AG20443 (cell line): Measurements from ENCODE around the gene ASPG.

Source experiments
- DNase-seq: peaks from one replicate; pipeline ENCODE4 v3.0.0; 2012; ENCODE audit warnings: low spot score, mixed read lengths

Gene ASPG

DNA sequence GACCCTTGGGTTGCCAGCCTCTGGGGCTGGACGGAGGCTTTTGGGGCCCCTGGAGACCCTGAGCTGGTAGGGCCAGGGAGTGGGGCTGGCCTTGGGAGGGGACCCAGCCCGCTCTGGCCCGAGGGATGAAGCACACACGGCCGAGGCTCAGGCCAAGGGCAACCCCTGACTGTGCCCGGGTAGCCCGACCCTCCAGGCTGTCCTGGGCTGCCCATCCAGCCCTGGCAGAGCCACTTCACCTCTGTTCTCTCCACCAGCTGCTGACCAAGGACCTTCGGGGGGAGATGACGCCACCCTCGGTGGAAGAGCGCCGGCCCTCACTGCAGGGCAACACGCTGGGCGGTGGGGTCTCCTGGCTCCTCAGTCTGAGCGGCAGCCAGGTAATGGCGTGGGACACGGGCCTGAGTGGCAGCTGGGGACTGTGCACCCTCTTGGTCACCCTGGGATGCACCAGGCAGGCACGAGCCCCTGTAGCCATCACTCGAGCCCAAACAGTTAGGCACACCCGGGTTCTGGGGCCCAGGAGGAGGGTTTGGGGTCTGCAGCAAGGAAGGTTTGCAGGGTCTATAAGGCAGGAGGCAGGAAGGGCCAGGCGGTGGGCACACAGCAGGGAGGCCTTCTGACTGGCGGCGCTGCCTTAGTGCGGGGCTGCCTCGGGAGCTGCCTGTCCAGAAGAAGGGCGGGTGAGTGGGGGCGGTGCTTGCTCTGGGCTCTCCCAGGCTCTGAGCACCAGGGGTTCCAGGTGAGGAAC, 19.7 kb downstream of the ASPG start:
- no peak for DNase-seq

DNA sequence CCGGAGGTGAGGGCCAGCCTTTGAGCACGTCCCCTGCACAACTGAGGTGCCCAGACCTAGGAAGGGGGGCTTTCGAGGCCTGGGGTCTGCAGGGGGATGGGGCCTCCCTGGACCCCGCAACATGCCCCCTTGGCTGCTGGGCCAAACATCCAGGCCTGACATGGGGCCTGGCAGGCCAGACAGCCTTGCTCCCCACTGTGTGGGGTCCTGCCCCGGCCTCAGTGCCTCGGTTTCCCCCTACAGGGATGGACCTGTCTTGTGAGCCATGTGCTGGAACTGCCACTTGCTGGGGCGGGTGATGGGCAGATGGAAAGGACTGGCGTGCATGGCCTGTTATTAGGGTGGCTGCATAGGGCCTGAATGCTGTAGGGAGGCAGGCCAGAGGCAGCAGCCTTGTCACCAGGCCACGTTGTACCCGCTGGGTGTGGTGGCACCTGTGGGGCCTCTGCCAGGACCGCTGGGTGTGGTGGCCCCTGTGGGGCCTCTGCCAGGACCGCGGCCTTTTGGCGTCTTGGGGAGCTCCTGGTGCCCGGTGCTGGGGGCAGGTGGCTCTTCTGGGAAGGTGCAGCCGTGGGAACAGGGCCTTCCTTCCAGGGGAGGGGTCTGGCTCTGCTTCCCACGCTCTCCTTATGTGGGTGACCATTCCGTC, 20.4 kb downstream of the ASPG start:
- no peak for DNase-seq

DNA sequence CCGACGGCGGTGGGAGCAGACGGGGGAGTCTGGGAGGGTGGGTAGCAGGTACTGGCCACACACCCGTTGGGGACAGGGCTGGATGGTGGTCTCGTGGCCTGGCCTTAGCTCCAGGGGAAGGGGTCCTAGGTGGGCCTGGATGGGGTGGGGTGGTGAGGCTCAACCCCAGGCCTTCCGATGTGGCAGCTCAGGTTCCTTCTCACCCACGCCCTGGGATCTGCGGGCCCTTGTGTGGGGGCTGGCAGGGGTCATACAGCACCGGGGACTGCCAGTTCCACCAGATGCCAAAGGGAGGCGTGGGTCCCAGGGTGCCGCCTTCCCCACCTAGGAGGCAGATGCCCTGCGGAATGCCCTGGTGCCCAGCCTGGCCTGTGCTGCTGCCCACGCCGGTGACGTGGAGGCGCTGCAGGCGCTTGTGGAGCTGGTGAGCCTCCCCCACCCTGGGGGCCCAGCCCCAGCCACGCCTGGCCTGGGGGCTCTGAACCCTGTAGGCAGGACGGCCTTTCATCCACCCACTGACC, 21.0 kb downstream of the ASPG start:
- DNase-seq = no peak

DNA sequence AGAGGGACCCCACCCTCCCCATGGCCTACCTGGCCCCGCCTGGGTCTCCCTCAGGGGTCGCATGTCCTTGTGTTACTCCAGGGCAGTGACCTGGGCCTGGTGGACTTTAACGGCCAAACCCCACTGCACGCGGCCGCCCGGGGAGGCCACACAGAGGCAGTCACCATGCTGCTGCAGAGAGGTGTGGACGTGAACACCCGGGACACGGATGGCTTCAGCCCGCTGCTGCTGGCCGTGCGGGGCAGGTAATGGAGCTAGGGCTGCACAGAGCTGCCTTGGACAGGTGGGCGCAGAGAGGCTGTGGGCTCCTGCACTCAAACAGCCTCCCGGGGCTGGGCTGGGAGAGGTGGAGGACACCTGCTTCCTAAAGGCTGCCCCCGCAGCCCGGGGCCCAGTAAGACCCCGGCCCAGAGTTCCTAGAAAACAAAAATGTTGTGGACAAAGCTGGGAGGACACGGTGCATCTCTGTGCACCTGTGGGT, 21.6 kb downstream of the ASPG start:
- no peak for DNase-seq

DNA sequence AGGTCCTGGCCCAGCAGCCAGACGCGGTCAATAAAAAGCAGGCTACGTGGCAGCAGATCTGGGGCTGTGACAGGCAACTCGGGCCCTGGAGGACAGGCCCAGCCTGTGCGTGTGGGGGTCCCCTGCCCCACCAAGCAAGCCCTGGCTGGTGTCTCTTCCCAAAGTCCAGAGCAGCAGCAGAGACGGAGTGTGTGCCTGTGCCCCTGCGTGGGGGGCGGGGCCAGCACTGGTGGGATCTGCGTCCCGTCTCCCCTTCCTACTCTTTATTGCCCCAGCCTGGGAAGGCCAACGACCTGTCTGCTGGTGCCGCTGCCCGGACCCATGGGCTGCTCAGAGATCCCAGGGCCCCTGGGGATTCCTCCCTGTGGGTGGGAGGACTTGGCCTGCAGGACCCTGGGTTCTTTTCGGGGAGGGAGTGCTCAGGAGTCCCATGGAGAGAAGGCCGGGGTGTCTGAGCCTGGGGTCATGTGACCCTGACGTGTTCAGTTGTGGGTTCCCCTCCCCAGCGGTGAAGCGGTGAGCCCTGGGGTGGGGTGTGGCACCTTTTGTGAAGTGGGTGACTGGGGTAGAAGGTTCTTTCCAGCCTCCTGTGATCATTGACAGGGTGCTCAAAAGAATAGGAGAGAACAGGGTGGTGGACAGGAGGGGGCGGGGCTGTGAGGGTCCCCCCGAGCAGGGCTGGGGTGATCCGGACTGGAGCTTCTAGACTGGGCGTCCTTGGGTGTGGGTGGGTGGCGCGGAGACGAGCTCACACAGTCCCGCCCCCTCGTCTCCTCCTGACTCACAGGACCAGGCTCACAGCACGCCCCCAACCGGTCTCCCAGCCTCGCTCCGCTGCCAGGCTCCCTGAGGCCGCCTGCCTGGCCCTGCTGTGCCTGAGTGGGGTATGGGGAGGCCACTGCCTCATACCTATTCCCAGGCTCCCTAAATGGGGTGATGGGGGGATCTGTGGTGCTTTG, 22.4 kb downstream of the ASPG start:
- DNase-seq = no peak

DNA sequence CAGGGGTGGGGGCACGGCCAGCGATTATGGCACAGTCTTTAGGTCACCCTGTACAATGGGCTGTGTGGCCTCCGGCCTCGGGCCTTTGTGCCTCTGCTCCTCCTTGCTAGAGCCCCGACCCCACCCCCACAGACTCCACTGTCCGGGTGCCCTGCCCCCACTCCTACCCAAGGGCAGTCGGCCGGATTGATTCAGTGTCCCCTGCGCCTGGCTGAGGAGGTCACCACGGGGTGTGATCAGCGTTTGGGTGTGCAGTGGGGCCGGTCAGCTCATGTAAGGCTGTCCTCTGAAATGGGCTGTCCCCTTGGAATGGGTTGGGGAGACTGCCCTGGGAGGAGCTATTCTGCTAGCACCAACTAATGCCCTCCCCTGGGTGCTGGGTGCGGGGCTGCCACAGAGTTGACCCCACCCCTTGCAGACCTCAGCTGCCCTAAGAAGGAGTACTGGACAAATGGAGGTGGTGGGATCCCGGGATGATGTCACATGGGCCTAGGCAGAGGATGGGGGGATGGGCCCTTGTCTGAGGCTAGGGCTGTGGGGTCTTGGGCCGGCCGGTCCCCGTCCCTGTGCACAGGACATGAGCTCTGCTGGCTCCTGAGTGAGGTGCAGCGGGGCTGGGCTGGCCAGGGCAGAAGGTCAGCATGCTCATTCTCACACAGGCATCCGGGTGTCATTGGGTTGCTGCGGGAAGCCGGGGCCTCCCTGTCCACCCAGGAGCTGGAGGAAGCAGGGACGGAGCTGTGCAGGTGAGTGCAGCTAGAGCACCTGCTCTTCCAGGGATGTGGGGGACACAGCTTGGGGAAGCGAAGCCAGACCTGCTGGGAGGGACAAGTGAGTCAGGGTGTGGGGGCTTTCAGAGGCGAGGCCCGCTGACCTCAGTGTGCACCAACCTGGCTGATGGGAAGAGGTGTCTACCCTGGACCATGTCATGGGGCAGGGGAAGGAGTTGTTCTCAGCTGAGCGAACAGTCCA, 23.4 kb downstream of the ASPG start:
- DNase-seq = no peak

DNA sequence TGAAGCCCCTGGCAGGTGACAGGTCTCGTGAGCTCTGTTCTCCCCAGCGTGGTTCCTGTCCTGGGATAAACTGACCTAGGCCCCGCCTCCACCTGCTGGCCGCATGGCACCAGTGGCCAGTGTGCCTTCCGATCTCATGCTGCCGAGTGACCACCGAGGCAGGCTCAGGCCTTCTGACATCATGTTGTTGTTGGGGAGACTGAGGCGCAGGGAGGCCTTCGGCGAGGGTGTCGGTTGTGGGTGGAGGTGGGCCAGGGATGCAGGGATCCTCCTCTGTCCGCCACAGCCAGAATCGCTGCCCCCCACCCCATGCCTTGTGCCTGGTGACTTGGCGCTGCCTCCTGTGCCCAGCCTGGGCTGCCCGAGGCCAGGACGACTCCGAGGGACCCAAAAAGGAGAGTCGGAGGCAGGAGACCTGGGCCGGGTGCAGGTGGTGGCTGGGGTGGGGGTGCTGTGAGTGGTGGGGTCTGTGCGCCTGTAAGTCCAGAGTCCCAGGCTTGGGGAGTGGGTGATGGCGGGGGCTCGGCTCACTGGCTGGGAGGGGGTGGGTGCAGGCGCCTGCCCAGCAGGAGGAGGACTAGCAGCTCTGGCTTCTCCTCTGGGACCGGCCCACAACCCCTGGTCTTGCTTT, 24.3 kb downstream of the ASPG start:
- no peak for DNase-seq

DNA sequence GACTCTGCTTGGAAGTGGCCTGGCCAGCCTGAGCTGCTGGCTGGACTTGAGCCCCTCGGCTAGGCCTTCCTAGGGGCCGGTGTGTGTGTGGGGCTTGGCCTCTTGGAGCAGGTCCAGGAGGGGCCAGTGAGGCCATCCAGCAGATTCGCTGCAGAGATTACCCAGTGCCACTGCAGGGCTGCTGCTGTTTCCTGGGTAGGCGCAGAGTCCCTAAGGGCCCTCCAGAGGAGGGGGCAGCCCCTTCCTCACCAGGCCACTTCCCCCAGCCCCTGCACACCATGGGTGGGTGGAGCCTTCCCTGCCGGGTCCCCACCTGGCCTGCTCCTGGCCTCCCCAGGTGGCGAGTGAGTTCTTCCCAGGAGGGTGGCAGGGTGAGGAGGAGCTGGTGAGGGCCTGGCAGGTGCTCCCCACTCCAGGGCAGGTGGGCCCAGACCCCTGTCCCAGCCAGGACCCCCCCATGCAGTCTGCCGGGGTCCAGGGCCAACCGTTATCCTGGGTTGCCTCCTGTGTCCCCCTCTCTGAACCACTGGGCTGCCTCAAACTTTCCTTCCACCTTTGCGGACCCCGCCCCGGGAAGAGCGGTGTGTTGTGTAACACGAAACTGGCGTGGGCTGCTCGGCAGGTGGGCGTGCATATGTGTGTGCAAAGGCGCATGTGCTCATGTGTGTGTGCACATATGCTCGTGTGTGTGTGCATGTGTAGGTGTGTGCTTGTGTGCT, 25.1 kb downstream of the ASPG start:
- DNase-seq = no peak

DNA sequence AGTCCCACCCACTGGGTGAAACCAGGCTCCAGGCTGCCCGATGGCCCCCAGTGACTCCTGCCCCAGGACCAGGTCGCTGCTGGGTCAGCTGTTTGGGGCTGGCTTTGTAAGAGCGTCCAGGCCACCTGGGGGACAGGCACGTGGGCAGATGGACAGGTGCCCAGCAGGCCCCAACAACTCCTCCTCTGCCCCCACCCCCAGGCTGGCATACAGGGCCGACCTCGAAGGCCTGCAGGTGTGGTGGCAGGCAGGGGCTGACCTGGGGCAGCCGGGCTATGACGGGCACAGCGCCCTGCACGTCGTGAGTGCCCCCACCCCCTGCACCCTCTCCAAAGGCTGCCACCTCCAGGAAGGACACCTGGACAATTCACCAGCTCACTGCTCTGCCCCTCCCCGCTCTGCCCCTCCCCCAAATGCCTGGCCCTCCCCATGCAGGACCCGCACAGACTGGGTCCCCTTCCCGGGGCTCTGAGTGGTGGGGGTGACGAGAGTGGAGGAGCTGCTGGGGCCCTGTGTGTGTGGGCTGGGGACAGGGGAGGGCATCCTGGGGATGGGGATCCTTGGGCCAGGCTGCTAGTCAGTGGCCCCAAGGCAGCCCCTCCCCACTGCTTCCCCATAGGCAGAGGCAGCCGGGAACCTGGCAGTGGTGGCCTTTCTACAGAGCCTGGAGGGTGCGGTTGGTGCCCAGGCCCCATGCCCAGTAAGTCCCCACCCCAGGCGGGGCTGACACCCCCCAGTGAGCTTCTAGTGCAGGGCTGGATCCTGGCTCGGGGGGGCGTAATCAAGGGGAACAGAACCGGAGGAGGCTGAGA, 26.0 kb downstream of the ASPG start:
- DNase-seq = no peak

DNA sequence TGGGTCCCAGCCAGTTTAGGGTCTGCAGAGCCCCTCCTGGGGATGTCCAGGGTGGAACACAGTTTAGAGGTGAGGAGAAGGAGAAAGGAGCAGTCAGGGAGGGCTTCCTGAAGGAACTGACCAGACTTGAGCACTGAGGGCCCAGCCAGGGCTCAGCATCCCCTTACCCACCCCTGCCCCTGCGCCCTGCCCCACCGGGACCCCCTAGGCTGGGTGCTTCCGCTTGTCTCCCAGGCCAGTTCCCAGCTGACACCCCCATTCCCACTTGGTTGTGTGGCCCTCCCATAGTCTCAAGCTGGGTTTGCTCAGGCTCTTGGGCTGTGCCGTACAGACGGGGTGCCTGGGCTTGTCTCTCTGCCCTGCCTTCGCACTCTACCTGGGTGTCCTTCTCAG, 26.6 kb downstream of the ASPG start:
- DNase-seq = no peak

DNA sequence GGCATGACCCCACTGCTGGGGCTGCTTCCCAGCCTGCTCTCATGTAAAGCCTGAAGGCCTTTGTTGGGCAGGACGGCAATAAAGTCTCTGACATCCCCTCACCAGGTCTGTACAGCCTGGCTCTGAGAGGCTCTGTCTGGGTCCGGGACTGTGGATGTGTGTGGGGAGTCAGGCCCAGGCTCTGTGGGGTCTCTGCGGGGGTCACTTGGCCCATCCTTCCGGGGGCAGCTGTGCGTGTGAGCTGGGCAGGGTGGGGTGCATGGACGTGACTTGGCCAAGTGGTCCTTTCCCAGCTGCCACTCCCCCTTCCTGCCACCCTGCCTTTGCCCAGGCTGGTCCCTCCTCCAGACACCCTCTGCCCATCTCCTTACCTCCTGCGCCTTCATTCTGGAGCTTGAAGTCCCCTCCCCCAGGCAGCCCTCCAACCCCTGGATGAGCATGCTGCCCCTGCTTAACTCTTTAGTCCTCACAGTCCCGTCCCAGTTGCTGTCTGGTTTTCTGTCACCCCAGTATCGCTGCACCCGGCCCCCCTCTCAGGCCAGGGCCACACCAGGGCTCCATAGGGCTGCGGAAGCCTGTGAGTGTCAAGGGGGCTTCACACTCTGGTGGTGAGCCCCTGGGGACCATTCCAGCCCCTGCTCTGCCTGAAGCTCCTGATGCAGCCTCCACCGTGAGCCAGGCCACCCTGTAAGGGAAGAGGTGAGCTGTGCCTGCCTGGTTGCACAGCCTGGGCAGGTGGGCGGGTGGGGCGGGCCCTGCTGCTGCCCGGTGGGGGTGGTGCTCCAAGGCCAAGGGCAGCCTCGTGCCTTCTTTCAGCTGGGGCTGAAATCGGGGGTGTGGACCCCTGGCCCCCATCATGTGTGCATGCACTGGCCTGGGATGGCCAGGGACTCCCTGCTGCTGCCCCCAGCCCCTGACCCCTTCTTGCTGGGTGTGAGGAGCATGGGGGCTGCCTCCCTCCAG, 27.4 kb downstream of the ASPG start:
- DNase-seq = no peak

DNA sequence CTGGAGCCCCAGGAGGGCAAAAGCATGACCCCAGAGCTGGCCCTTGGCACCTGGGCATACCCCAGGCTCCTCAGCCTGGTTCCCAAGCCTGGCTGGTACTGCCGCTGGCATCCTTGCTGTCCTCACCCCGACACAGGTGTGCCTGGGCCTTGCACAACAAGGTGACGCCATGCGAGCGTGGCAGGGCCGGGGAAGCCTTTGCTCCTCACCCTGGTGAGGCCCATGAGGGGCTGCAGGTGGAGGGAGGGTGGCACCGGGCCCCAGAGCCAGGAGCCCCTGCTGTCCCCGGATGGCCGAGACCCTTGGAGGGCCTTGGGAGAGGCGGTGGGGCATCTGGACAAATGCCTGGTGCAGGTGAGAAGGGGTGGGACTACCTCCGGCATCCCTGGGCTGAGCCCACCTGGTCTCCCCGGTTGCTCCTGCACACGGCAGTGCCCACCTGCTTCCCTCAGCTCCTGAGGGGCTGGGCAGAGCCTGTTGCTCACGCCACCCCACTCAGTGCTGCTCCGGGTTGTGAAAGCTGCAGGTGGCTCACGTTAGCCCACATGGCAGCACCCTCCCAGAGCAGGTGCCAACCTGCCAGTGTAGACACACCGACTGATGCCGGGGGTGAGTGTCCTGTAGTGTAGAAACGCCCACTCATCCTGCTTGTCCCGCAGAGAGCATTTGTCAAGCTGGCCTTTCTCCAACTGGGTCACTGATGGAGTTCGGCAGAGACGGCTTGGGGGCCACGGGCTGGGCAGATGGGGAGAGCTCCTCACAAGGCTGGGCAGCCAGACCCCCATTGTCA, 28.3 kb downstream of the ASPG start:
- DNase-seq = no peak

DNA sequence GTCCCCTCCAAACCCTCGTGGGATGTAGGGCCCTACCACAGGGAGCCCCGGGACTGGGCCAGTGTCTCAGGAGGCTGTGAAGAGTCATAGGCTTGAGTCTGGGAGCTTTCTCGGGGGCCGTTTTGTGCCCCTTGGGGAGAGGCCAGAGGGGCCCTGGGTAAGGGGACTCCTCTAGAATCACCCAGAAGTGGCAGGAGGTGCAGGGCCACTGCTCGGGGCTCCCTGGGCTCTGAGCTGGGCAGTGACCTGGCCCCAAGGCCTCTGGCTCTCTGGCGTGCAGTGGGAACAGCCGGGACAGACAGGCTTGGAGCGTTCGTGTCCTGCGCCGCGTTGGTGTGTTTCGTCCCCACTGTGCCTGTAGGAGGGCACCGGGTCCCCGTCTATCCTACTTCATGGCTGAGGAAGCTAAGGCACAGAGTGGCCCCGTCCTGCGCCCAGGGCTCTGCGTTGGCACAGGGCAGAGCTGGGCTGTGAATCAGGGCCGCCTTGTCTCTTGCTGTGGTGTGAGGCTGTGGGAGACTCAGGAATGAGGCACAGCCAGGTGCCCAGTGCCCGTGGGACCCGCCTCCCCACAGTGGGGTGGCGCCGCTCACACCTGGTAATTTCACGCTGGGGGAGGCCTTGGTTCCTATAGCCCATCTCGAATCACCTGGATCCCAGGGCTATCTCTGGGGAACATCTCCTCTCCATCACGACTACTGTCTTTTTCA, 29.1 kb downstream of the ASPG start:
- DNase-seq = no peak

DNA sequence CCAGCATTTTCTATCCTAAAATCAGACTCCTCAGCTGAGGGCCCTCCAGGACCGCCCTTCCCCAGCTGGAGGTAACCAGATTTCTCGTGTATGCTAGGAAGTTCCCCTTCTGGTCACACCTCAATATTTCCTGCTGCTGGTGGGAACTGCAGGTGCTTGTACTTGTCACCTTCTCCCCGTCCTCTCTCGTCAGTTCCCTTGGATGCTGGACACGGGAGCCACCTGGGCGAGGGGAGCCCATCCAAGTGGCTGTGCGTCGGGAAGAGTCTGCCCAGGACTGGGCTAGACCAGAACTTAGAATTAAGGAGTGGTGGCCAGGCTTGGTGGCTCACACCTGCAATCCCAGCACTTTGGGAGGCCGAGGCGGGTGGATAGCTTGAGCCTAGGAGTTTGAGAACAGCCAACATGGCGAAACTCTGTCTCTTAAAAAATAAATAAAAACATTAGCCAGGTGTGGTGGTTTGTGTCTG, 29.7 kb downstream of the ASPG start:
- no peak for DNase-seq

DNA sequence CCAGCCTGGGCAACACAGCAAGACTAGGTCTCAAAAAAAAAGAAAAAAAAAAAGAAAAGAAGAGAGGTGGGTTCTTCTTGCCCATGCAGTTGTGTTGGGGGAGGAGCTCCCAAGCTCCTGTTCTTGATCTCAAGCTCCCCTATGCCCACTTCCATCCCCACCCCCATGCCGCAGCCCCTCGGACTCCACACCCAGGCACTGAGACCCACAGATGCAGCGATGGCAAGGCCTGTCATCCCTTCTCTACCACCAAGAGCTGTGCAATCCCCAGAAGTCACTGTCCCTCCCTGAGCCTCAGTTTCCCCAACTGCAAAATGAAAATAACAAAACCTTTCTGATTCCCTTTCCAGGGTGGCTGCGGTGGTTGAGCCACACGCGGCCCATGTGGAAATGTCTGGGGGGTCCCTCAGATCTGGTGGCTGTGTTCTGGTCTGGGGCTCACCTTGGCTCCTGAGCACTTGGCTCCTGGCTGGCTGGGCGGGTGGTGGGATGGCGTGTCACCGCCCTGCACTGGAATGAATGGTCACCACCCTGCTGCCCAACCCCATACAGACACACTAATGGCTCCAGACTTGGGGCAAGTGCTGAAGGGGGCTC, 30.3 kb downstream of the ASPG start:
- DNase-seq = no peak

DNA sequence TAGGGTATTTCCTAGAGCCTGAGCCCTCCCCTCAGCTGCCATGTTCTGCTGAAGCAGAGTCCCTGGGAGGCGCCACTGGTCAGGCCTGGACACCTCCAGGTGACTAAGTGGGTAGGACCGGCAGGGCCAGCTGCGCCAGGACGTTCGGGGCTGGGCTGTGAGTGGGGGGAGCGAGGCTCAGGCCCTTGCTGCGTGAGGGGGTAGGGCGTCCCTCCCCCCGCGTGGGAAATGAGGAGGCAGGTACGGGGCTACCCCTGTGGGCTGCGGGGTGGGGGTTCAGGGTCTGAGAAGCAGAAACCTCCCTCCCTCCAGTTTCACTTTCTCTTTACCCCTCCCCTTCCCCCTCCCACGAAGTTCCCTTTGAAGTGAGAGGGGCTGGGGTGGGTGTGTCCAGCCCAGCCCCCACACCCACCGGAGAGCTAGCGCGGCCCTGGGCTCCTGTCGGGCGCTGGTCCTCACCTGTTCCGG, 30.8 kb downstream of the ASPG start:
- no peak for DNase-seq
